IPS-11a (cell line): Measurements from ENCODE around the gene LSM10.

ENCODE experiments used
- H3K4me3 ChIP-seq: one replicate; pipeline ENCODE4 v1.5.1; 2013; ENCODE audit warnings: low read depth, low read length, control low read depth

LSM10 gene

DNA sequence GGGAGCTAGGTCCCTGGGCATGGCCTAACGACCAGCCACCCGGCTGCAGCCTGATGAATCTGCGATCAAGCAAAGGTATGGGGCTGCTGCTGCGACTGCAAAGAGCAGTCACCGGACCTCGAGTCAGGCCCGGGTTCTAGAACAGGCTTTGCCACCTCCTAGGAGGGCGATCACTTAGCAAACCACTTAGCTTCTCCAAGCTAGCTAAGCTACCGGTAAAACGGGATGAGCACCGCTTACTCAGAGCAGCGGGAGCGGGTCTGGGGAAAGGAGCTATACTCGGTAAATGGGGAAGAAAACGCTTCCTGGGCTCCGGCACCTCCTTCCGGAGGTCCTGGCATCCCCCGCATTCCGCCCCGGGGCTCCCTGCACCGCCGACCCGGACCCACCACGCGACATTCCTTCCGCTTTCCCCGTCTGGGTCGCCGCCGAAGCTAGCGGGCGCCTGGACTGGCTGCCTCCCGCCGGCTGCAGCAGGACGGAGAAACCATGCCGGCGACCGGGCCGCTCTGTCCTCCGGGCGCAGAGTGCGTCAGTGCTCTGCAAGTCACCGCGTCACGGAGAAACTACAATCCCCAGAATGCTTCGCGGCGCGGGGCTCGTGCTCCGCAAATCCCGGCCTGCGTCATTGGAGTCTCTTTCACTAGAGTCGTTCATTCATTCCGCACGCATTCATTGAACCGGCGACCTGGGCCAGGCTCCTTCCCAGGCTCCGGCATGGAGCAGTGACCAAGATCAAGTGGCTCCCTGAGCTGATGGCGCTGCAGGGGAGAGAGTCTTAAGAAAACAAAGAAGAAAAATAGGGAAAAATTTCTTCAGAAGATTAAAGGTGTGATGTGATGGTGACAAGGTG lies at the start of gene LSM10:
TSS of gene LSM10 (minus strand) at position 531 of the 853 bp plus-strand sequence. CDS start 3,779 bp downstream, outside the sequence.
- H3K4me3 ChIP-seq: peak within 1 kb of the TSS; percentile 95

GRCh38 chr1:36447450-36447849 lies 49.7 kb upstream of the LSM10 start:
- H3K4me3 ChIP-seq: no peak overlapping the region

GRCh38 chr1:36446746-36447145 lies 49.0 kb upstream of the LSM10 start:
- no peak overlapping the region for H3K4me3 ChIP-seq

GRCh38 chr1:36446271-36446670 lies 48.6 kb upstream of the LSM10 start:
- H3K4me3 ChIP-seq: no peak overlapping the region

DNA sequence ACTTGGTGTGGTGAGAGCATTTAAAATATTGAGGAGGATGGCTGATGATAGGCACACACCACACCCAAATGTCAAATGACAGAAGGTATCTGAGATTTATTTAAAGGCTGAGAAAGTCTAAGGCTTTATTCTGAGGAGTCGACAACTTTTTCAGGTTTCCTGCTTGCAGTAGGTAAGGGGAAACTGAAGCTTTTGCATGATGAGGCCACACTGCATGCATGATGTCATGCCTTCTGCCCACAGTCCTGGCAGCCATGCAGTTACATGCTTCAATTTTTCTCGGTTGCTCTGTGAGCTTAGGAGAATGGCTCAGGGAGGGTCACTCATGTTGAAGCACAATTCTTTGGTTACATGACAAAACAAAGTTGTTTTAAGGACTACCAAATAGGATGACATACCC lies 45.6 kb upstream of the LSM10 start:
- no peak overlapping the region for H3K4me3 ChIP-seq

DNA sequence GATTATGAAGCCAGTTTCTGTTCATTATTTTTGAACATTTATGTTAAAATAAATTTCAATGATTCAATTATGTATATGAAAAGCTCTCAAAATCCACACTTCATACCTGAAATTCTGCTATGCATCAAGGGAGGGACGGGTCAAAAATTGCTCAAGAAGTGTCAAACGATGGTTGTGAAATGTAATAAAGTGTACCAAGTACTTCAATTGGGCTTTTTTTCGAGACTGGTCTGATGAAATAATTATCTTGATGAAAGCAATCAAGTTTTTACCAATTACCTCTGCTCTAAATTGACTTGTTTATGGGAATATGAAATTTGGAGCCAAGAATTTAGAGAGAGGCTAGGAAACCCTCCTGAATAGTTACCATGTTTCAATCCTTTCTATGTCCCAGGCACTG lies 44.6 kb upstream of the LSM10 start:
- H3K4me3 ChIP-seq: no peak overlapping the region

DNA sequence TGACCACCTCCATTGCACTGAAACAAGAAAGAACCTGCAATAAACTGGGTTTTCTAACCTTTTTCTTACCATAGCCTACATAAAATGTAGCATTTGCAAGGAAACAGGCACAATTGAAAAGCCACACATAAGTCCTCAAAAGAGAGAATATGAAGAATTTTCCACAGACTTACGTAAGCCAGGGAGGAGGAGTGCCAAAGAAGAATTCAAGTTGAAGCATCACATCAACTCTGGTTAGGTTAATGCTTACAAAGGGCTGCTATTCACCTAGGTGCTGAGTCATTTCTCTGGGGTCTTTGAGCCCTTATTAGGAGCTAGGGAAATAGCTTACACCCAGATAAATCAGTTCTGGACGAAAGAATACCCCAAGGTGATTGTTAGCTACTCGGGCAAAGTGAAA lies 42.9 kb upstream of the LSM10 start:
- H3K4me3 ChIP-seq: no peak overlapping the region

DNA sequence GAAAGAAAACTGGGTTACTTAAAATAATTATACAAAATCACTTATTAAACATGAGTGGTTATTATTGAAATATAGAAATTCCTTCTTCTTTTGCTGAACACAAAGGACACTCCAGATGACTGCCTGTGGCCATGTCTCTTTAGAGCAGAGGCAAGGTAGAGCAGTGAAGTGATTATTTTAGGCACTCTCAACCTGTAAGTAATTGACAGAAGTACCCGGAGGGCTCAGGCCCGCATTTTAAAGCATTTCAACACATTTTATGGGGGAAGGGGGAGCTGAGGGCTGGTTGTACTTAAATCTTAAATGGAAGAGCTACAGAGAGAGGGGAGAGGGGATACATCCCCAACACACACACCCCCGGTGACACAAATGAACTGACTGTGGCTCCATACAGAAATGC lies 42.3 kb upstream of the LSM10 start:
- H3K4me3 ChIP-seq: no peak overlapping the region

- no peak overlapping the region for H3K4me3 ChIP-seq
These were observed 41.0 kb upstream of the LSM10 start for GRCh38 chr1:36438715-36439114.

GRCh38 chr1:36436821-36437220 lies 39.1 kb upstream of the LSM10 start:
- H3K4me3 ChIP-seq: no peak overlapping the region

GRCh38 chr1:36433102-36433501 lies 35.4 kb upstream of the LSM10 start:
- H3K4me3 ChIP-seq: no peak overlapping the region

GRCh38 chr1:36432616-36433015 lies 34.9 kb upstream of the LSM10 start:
- H3K4me3 ChIP-seq: no peak overlapping the region

- no peak overlapping the region for H3K4me3 ChIP-seq
These were observed 28.1 kb upstream of the LSM10 start for GRCh38 chr1:36425791-36426190.

DNA sequence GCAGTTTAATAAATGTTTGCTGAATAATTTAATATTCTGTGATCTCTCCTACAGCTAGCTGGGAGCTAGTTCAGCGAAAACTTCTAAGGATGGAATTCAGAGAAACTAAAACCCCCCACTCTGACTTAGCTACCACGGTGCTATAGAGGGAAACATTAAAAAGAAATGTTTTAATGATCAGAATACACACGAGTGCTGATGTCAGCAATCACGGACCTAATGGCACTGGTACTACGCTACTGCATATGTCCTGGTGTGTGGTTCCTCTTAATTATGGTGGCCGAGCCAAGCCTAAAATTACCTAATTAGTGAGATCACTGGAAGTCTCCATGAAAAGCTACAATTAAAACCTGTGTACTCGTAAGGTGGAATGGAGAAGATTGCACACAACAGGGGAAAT lies 23.9 kb upstream of the LSM10 start:
- no peak overlapping the region for H3K4me3 ChIP-seq

- H3K4me3 ChIP-seq: no peak overlapping the region
These were observed 23.2 kb upstream of the LSM10 start for GRCh38 chr1:36420836-36421317.

- H3K4me3 ChIP-seq: no peak overlapping the region
These were observed 22.7 kb upstream of the LSM10 start for GRCh38 chr1:36420409-36420808.

- no peak overlapping the region for H3K4me3 ChIP-seq
These were observed 21.9 kb upstream of the LSM10 start for GRCh38 chr1:36419569-36419968.

DNA sequence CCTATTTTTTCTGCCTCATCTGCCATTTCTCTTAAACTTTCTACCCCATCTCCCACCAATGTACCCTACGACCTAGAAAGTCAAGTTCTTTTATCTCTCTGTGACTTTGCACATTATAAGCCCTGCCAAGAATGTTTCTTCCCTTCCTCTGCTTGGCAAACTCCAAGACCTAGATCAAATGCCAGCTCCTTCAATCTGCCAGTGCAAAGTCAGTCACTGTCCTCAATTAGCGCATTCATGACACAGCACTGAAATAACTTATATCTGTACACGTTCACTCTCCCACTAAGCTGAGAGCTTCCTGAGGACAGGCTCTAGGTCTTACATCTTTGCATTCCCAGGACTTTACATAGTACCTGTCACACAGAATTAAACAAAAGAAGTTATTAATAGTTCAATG lies 21.4 kb upstream of the LSM10 start:
- H3K4me3 ChIP-seq: no peak overlapping the region

GRCh38 chr1:36417931-36418330 lies 20.2 kb upstream of the LSM10 start:
- no peak overlapping the region for H3K4me3 ChIP-seq

GRCh38 chr1:36415661-36416326 lies 18.1 kb upstream of the LSM10 start:
- no peak overlapping the region for H3K4me3 ChIP-seq

DNA sequence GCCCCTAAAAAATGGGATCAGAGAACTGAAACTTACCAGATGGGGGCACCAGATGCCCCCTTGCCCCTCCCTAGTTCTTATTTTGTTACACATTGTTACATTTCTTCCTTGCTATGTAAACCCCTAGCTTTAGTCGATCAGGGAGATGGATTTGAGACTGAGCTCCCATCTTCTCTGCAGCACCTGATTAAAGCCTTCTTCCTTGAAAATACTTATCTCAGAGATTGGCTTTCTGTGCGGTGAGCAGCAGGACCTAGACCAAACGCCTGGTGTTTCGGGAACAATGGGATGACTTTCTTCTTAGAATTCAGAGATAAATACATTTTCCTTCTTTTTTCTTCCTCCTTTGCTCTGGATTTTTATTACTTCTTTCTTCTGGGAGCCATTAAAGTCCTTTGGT lies 16.7 kb upstream of the LSM10 start:
- no peak overlapping the region for H3K4me3 ChIP-seq
